Type B pancreatic cell (in vitro differentiated cells): ENCODE measurements around the gene ALPK1. TPM values are rescaled to one million over a fixed set of nuclear protein-coding genes. Genes with fewer than 3 reads are reported as not detected.
A peak's percentile ranks its signal among the peaks of the same experiment; 100 is the strongest.

ENCODE experiments used
- DNase-seq: peaks from one replicate; pipeline ENCODE4 v3.0.0; 2021; ENCODE audit warnings: mixed read lengths; ENCODE audit not compliant: unreplicated experiment; ENCODE audit errors: extremely low spot score
- H3K27ac Mint-ChIP-seq: 2 replicates; pipeline ENCODE4 v1.8.0; 2021; ENCODE audit warnings: mild to moderate bottlenecking, mixed read lengths
- H3K27me3 Mint-ChIP-seq: 2 replicates; pipeline ENCODE4 v1.8.0; 2021; ENCODE audit warnings: mixed read lengths
- H3K36me3 Mint-ChIP-seq: 2 replicates; pipeline ENCODE4 v1.8.0; 2021; ENCODE audit warnings: mixed read lengths
- H3K4me1 Mint-ChIP-seq: one replicate; pipeline ENCODE4 v1.8.0; 2021; ENCODE audit warnings: mixed read lengths; ENCODE audit not compliant: unreplicated experiment
- H3K4me3 Mint-ChIP-seq: 2 replicates; pipeline ENCODE4 v1.8.0; 2021; ENCODE audit warnings: mild to moderate bottlenecking, mixed read lengths
- H3K9me3 Mint-ChIP-seq: 2 replicates; pipeline ENCODE4 v1.8.0; 2021; ENCODE audit warnings: mixed read lengths
- CTCF ChIP-seq: fragments of 200-600 bp; sonication (generic); conservative IDR thresholded peaks from 2 replicates; pipeline ENCODE4 v1.5.0; 2021; ENCODE audit warnings: antibody characterized with exemption, mild to moderate bottlenecking
- total RNA-seq: library from RNA; stranded (reverse); gene quantifications from 2 replicates; pipeline ENCODE4 v1.2.1, GENCODE V29; 2021; ENCODE audit warnings: low replicate concordance

ALPK1 gene
- total RNA-seq, 1 donor from 2014 or later, result 6.7 TPM

GRCh38 chr4:112276113-112276512, 21.1 kb upstream of the ALPK1 start:
- no peak overlapping the region for H3K4me3 Mint-ChIP-seq
- no peak for TF ChIP-seq CTCF
- no peak for DNase-seq
- no peak overlapping the region for H3K27ac Mint-ChIP-seq
- no peaks in the 10 kb centered on the region for H3K9me3 Mint-ChIP-seq
- H3K4me1 Mint-ChIP-seq, result peaks cover 13% of the 10 kb centered on the region
- peaks cover 18% of the 10 kb centered on the region for H3K36me3 Mint-ChIP-seq
- H3K27me3 Mint-ChIP-seq, result no peaks in the 10 kb centered on the region

GRCh38 chr4:112277220-112277619, 19.9 kb upstream of the ALPK1 start:
- no peak for TF ChIP-seq CTCF
- Mint-ChIP-seq H3K4me3 (no peak overlapping the region), H3K27ac (peak overlapping the region; percentile 65), H3K36me3 (peaks cover 17% of the 10 kb centered on the region), H3K9me3 (no peaks in the 10 kb centered on the region), H3K27me3 (no peaks in the 10 kb centered on the region), H3K4me1 (peaks cover 13% of the 10 kb centered on the region)
- DNase-seq, result no peak

GRCh38 chr4:112277705-112278448, 19.3 kb upstream of the ALPK1 start:
- Mint-ChIP-seq H3K27ac (peak overlapping the region; percentile 65), H3K36me3 (peaks cover 14% of the 10 kb centered on the region), H3K4me1 (peaks cover 14% of the 10 kb centered on the region), H3K27me3 (no peaks in the 10 kb centered on the region), H3K4me3 (peak overlapping the region; percentile 48), H3K9me3 (no peaks in the 10 kb centered on the region)
- no peak for TF ChIP-seq CTCF
- no peak for DNase-seq

- H3K4me1 Mint-ChIP-seq, result peaks cover 26% of the 10 kb centered on the region
- TF ChIP-seq CTCF, result no peak
Measured at GRCh38 chr4:112279025-112279881, 17.9 kb upstream of the ALPK1 start.

DNA sequence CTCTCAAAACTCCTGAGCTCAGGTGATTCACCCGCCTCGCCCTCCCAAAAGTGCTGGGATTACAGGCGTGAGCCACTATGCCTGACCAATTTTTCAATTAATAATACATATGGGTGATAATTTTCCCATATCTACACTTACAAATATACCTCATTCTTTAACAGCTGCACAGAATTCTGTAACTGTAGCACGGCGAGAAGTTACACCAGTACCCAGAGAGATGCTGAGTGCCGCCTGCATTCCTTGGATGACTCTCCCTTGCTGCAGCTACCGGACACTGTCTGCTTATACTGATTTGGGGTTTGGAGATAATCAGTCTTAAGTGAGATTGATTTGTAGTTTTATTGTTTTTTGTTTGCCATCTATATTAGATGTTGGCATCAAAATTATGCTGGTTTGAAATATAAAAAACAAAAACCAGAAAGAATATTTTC, 17.3 kb upstream of the ALPK1 start:
- no peak overlapping the region for H3K4me3 Mint-ChIP-seq
- no peak overlapping the region for H3K27ac Mint-ChIP-seq
- no peak for TF ChIP-seq CTCF
- H3K4me1 Mint-ChIP-seq, result peaks cover 31% of the 10 kb centered on the region
- no peak for DNase-seq
- H3K9me3 Mint-ChIP-seq, result no peaks in the 10 kb centered on the region
- peaks cover 14% of the 10 kb centered on the region for H3K36me3 Mint-ChIP-seq
- H3K27me3 Mint-ChIP-seq, result no peaks in the 10 kb centered on the region

More at GRCh38 chr4:112279025-112279881, 17.9 kb upstream of the ALPK1 start:
- Mint-ChIP-seq H3K27me3 (no peaks in the 10 kb centered on the region), H3K9me3 (no peaks in the 10 kb centered on the region), H3K27ac (peak overlapping the region; percentile 74), H3K4me3 (no peak overlapping the region), H3K36me3 (peaks cover 14% of the 10 kb centered on the region)
- DNase-seq, result no peak
